Mesenchymal stem cell (in vitro differentiated cells and primary cell): ENCODE data around the gene KCTD16.

ENCODE experiments used
- DNase-seq: peaks from one replicate; pipeline ENCODE4 v3.0.0-alpha.2; 2013
- H2AFZ ChIP-seq: one replicate; pipeline ENCODE4 v1.6.1; 2013; ENCODE audit warnings: low read depth, mild to moderate bottlenecking, control low read depth, inconsistent platforms, low read length, moderate library complexity
- H2AK5ac ChIP-seq: 2 replicates; pipeline ENCODE4 v1.6.1; 2013; ENCODE audit warnings: low read length, moderate library complexity, mild to moderate bottlenecking, inconsistent platforms; ENCODE audit not compliant: severe bottlenecking
- H2BK120ac ChIP-seq: one replicate; pipeline ENCODE4 v1.6.1; 2013; ENCODE audit warnings: low read depth, mild to moderate bottlenecking, inconsistent platforms, low read length, moderate library complexity
- H2BK12ac ChIP-seq, 2 experiments: one replicate each; pipeline ENCODE4 v1.6.1; 2013; ENCODE audit warnings: inconsistent platforms in 2 of 2, low read length in 2 of 2, mild to moderate bottlenecking in 2 of 2, moderate library complexity in 2 of 2, control low read depth in 1 of 2
- H2BK15ac ChIP-seq: one replicate; pipeline ENCODE4 v1.6.1; 2013; ENCODE audit warnings: mild to moderate bottlenecking, low read depth, inconsistent platforms; ENCODE audit not compliant: poor library complexity, severe bottlenecking
- H2BK5ac ChIP-seq: 2 replicates; pipeline ENCODE4 v1.6.1; 2013; ENCODE audit warnings: low read depth, mild to moderate bottlenecking, low read length, control low read depth, inconsistent platforms; ENCODE audit not compliant: poor library complexity, severe bottlenecking
- H3K14ac ChIP-seq, 2 experiments: one replicate each; pipeline ENCODE4 v1.6.1; 2013; ENCODE audit warnings: inconsistent platforms in 2 of 2, low read length in 2 of 2, control low read depth in 1 of 2, mild to moderate bottlenecking in 1 of 2, moderate library complexity in 1 of 2
- H3K18ac ChIP-seq, 2 experiments: one replicate each; pipeline ENCODE4 v1.6.1; 2013; ENCODE audit warnings: inconsistent platforms in 2 of 2, low read length in 2 of 2, control low read depth in 1 of 2, low read depth in 1 of 2, mild to moderate bottlenecking in 1 of 2
- H3K23ac ChIP-seq, 2 experiments: one replicate each; pipeline ENCODE4 v1.6.1; 2013; ENCODE audit warnings: inconsistent platforms in 2 of 2, low read length in 2 of 2, mild to moderate bottlenecking in 2 of 2, moderate library complexity in 2 of 2, control low read depth in 1 of 2
- H3K27ac ChIP-seq: 2 replicates; pipeline ENCODE4 v1.5.1; 2013; ENCODE audit warnings: mild to moderate bottlenecking, moderate library complexity, low read length, control low read depth, inconsistent platforms; ENCODE audit not compliant: poor library complexity, severe bottlenecking
- H3K27me3 ChIP-seq, 2 experiments: 2 replicates each; pipeline versions ENCODE4 v1.6.1 to v1.7.0; 2013; ENCODE audit warnings: low read length in 2 of 2, mild to moderate bottlenecking in 2 of 2, moderate library complexity in 2 of 2, control low read depth in 1 of 2, inconsistent platforms in 1 of 2; ENCODE audit not compliant: control insufficient read depth in 1 of 2, insufficient read depth in 1 of 2
- H3K36me3 ChIP-seq, 2 experiments: 2 replicates each; pipeline versions ENCODE4 v1.6.1 to v1.7.0; 2013; ENCODE audit warnings: low read length in 2 of 2, control low read depth in 1 of 2, inconsistent platforms in 1 of 2, low read depth in 1 of 2, mild to moderate bottlenecking in 1 of 2; ENCODE audit not compliant: insufficient read depth in 2 of 2, control insufficient read depth in 1 of 2
- H3K4ac ChIP-seq, 2 experiments: one replicate each; pipeline ENCODE4 v1.6.1; 2013; ENCODE audit warnings: inconsistent platforms in 2 of 2, low read length in 2 of 2, mild to moderate bottlenecking in 2 of 2, moderate library complexity in 2 of 2, control low read depth in 1 of 2, low read depth in 1 of 2
- H3K4me1 ChIP-seq: 2 replicates; pipeline ENCODE4 v1.6.1; 2013; ENCODE audit warnings: low read depth, low read length, control low read depth; ENCODE audit not compliant: control insufficient read depth, insufficient read depth
- H3K4me2 ChIP-seq: 2 replicates; pipeline ENCODE4 v1.6.1; 2013; ENCODE audit warnings: low read length, mild to moderate bottlenecking, inconsistent platforms; ENCODE audit not compliant: poor library complexity, severe bottlenecking
- H3K4me3 ChIP-seq, 2 experiments: 2 replicates each; pipeline versions ENCODE4 v1.5.1 to v1.7.0; 2013; ENCODE audit warnings: low read length in 2 of 2, mild to moderate bottlenecking in 2 of 2, control low read depth in 1 of 2, low read depth in 1 of 2; ENCODE audit not compliant: insufficient read depth in 1 of 2
- H3K79me1 ChIP-seq: replicated peaks from 2 replicates; pipeline ENCODE4 v1.6.1; 2013; ENCODE audit warnings: mild to moderate bottlenecking, control low read depth, low read length, inconsistent platforms; ENCODE audit not compliant: poor library complexity, severe bottlenecking
- H3K9ac ChIP-seq: 2 replicates; pipeline ENCODE4 v1.7.0; 2013; ENCODE audit warnings: mild to moderate bottlenecking, low read length, moderate library complexity
- H3K9me3 ChIP-seq: 2 replicates; pipeline ENCODE4 v1.7.0; 2013; ENCODE audit warnings: mild to moderate bottlenecking, low read length; ENCODE audit not compliant: control insufficient read depth
- H4K8ac ChIP-seq: one replicate; pipeline ENCODE4 v1.6.1; 2013; ENCODE audit warnings: inconsistent platforms, mild to moderate bottlenecking, low read length, moderate library complexity
- H4K91ac ChIP-seq: one replicate; pipeline ENCODE4 v1.6.1; 2013; ENCODE audit warnings: mild to moderate bottlenecking, low read length, inconsistent platforms
- WGBS: methylation state at CpG from one replicate; pipeline ENCODE4 v1.1.7; 2013; ENCODE audit warnings: mixed read lengths; 5-methylcytosine and 5-hydroxymethylcytosine counted together

KCTD16 gene

GRCh38 chr5:144323181-144323580 is 152.5 kb downstream of the KCTD16 start:
- Histone ChIP-seq H3K4me3 (no peak overlapping the region), H2BK5ac (no peak overlapping the region)

GRCh38 chr5:144325532-144325931 is 154.9 kb downstream of the KCTD16 start:
- H3K27ac ChIP-seq = no peak overlapping the region
- no peak overlapping the region for H2BK15ac ChIP-seq
- DNase-seq = no peak
- 75% methylated on average over 3 of the region's 3 CpGs for WGBS
- H3K9ac ChIP-seq = no peak overlapping the region
- H3K23ac ChIP-seq = no peak overlapping the region
- no peaks in the 10 kb centered on the region for H3K79me1 ChIP-seq
- no peak overlapping the region for H2AFZ ChIP-seq
- no peak overlapping the region for H3K18ac ChIP-seq
- H3K27me3 ChIP-seq = no peaks in the 10 kb centered on the region
- H2AK5ac ChIP-seq = no peak overlapping the region
- no peaks in the 10 kb centered on the region for H3K9me3 ChIP-seq
- no peak overlapping the region for H4K91ac ChIP-seq
- H2BK12ac ChIP-seq = no peak overlapping the region
- H3K4me1 ChIP-seq = no peaks in the 10 kb centered on the region
- no peak overlapping the region for H2BK5ac ChIP-seq
- no peak overlapping the region for H3K4me3 ChIP-seq
- no peak overlapping the region for H3K4ac ChIP-seq
- no peak overlapping the region for H3K4me2 ChIP-seq
- H4K8ac ChIP-seq = no peak overlapping the region
- no peak overlapping the region for H3K14ac ChIP-seq
- no peaks in the 10 kb centered on the region for H3K36me3 ChIP-seq
- no peak overlapping the region for H2BK120ac ChIP-seq

More at GRCh38 chr5:144323181-144323580, 152.5 kb downstream of the KCTD16 start:
- Histone ChIP-seq H3K9ac (no peak overlapping the region), H4K8ac (no peak overlapping the region), H3K79me1 (no peaks in the 10 kb centered on the region), H3K4ac (no peak overlapping the region), H3K9me3 (no peaks in the 10 kb centered on the region), H2BK12ac (no peak overlapping the region), H3K27me3 (no peaks in the 10 kb centered on the region), H3K4me1 (no peaks in the 10 kb centered on the region), H2AFZ (no peak overlapping the region), H3K36me3 (no peaks in the 10 kb centered on the region), H2BK15ac (no peak overlapping the region), H3K18ac (no peak overlapping the region), H3K27ac (no peak overlapping the region), H4K91ac (no peak overlapping the region), H2AK5ac (no peak overlapping the region), H3K4me2 (no peak overlapping the region), H3K23ac (no peak overlapping the region), H3K14ac (no peak overlapping the region), H2BK120ac (no peak overlapping the region)
- DNase-seq = no peak
- 100% methylated on average over 1 of the region's 1 CpG for WGBS

- H3K9me3 ChIP-seq = no peaks in the 10 kb centered on the region
- no peak for DNase-seq
These were observed 157.8 kb downstream of the KCTD16 start for GRCh38 chr5:144328494-144328893.

GRCh38 chr5:144328980-144329379 is 158.3 kb downstream of the KCTD16 start:
- H3K4me2 ChIP-seq = no peak overlapping the region
- DNase-seq = no peak

More at GRCh38 chr5:144328494-144328893, 157.8 kb downstream of the KCTD16 start:
- Histone ChIP-seq H4K8ac (no peak overlapping the region), H2BK120ac (no peak overlapping the region), H3K4me2 (no peak overlapping the region), H2BK5ac (no peak overlapping the region), H2BK12ac (no peak overlapping the region), H3K4me1 (peaks cover 1% of the 10 kb centered on the region), H3K79me1 (no peaks in the 10 kb centered on the region), H3K9ac (no peak overlapping the region), H3K4me3 (no peak overlapping the region), H3K14ac (no peak overlapping the region), H2AK5ac (no peak overlapping the region), H4K91ac (no peak overlapping the region), H2AFZ (no peak overlapping the region), H2BK15ac (no peak overlapping the region), H3K18ac (no peak overlapping the region), H3K36me3 (no peaks in the 10 kb centered on the region), H3K4ac (no peak overlapping the region), H3K23ac (no peak overlapping the region), H3K27me3 (no peaks in the 10 kb centered on the region), H3K27ac (no peak overlapping the region)
- 82% methylated on average over 2 of the region's 2 CpGs for WGBS

More at GRCh38 chr5:144328980-144329379, 158.3 kb downstream of the KCTD16 start:
- Histone ChIP-seq H2BK12ac (no peak overlapping the region), H3K14ac (no peak overlapping the region), H3K36me3 (no peaks in the 10 kb centered on the region), H3K4ac (no peak overlapping the region), H2AK5ac (no peak overlapping the region), H3K79me1 (no peaks in the 10 kb centered on the region), H3K23ac (no peak overlapping the region), H3K4me1 (peaks cover 1% of the 10 kb centered on the region), H3K9me3 (no peaks in the 10 kb centered on the region), H2BK15ac (no peak overlapping the region), H4K91ac (no peak overlapping the region), H2BK120ac (no peak overlapping the region), H3K9ac (no peak overlapping the region), H3K27me3 (no peaks in the 10 kb centered on the region), H2AFZ (no peak overlapping the region), H3K4me3 (no peak overlapping the region), H4K8ac (no peak overlapping the region), H3K18ac (no peak overlapping the region), H2BK5ac (no peak overlapping the region), H3K27ac (no peak overlapping the region)
